DND-41 (cell line): ENCODE measurements around the gene HNF1B.

Experiments used
- CTCF ChIP-seq: IDR thresholded peaks from 2 replicates; pipeline ENCODE4 v1.5.1; 2012; ENCODE audit warnings: borderline replicate concordance, low read length, moderate library complexity, mild to moderate bottlenecking; ENCODE audit not compliant: poor library complexity, severe bottlenecking; ENCODE audit errors: extremely low read depth
- EZH2 ChIP-seq: IDR thresholded peaks from 3 replicates; pipeline ENCODE4 v1.6.1; 2012; ENCODE audit warnings: borderline replicate concordance, low read depth, mild to moderate bottlenecking, moderate library complexity, low read length, inconsistent platforms; ENCODE audit not compliant: severe bottlenecking

- no peak for TF ChIP-seq CTCF
- no peak for TF ChIP-seq EZH2
Observed at GRCh38 chr17:37725601-37726146, 19.2 kb downstream of the HNF1B start.
